H1 (cell line): ENCODE measurements around the gene SSH2. TPM values are rescaled to one million over a fixed set of nuclear protein-coding genes. Genes with fewer than 3 reads are reported as not detected.

Source experiments
- CTCF ChIA-PET: fragments of 300-600 bp; sonication (Branson Sonifier 250); formaldehyde crosslinking; loops from one replicate; lab custom pipeline; 2021; ENCODE audit not compliant: partially characterized antibody; lab: Charles Lee
- POLR2A ChIA-PET: fragments of 300-600 bp; sonication (Branson Sonifier 250); formaldehyde crosslinking; loops from one replicate; lab custom pipeline; 2021; ENCODE audit warnings: inconsistent platforms; ENCODE audit not compliant: partially characterized antibody; lab: Charles Lee
- DNase-seq, 2 experiments: peaks; one replicate each; pipeline versions ENCODE4 v3.0.0 to v3.0.0-alpha.2; 2010 to 2022; ENCODE audit warnings: low spot score in 2 of 2, low read depth in 1 of 2, mixed read lengths in 1 of 2
- FAIRE-seq: peaks from 2 replicates; lab custom pipeline; 2011; peaks lifted over from hg19 to GRCh38; lab: Jason Lieb, UNC
- H2AFZ ChIP-seq: 2 replicates; pipeline ENCODE4 v1.8.1; 2012; ENCODE audit warnings: low read length, inconsistent platforms
- H2AK5ac ChIP-seq: 2 replicates; pipeline ENCODE4 v1.6.1; 2013; ENCODE audit warnings: low read depth, low read length
- H2BK120ac ChIP-seq: replicated peaks from 2 replicates; pipeline ENCODE3; 2013; ENCODE audit warnings: low read depth, low read length, inconsistent platforms
- H2BK12ac ChIP-seq: 2 replicates; pipeline ENCODE4 v1.6.1; 2013; ENCODE audit warnings: low read depth, low read length
- H2BK15ac ChIP-seq: 2 replicates; pipeline ENCODE4 v1.6.1; 2013; ENCODE audit warnings: low read length
- H2BK20ac ChIP-seq: 2 replicates; pipeline ENCODE4 v1.6.1; 2013; ENCODE audit warnings: low read length
- H2BK5ac ChIP-seq: 2 replicates; pipeline ENCODE4 v1.6.1; 2013; ENCODE audit warnings: low read depth, low read length
- H3K14ac ChIP-seq: 2 replicates; pipeline ENCODE4 v1.6.1; 2013; ENCODE audit warnings: inconsistent platforms; ENCODE audit not compliant: insufficient read length
- H3K18ac ChIP-seq: 2 replicates; pipeline ENCODE4 v1.6.1; 2013; ENCODE audit warnings: low read length; ENCODE audit errors: extremely low read depth
- H3K23ac ChIP-seq: 2 replicates; pipeline ENCODE4 v1.6.1; 2013; ENCODE audit warnings: inconsistent platforms; ENCODE audit not compliant: insufficient read length
- H3K23me2 ChIP-seq: 2 replicates; pipeline ENCODE4 v1.6.1; 2013; ENCODE audit warnings: low read depth, low read length
- H3K27ac ChIP-seq: 2 replicates; pipeline ENCODE4 v1.6.1; 2011; ENCODE audit warnings: low read depth, low read length, inconsistent platforms
- H3K27me3 ChIP-seq, 4 experiments: replicated peaks in 1 of 4; 1 replicate in 1 of 4; 2 replicates in 3 of 4; pipeline versions ENCODE4 v1.6.1 to v1.8.1; 2011 to 2013; ENCODE audit warnings: low read length in 3 of 4, mild to moderate bottlenecking in 3 of 4, inconsistent platforms in 2 of 4, mixed read lengths in 2 of 4, moderate library complexity in 1 of 4; ENCODE audit not compliant: control insufficient read depth in 3 of 4, insufficient read depth in 3 of 4; ENCODE audit errors: extremely low read depth in 1 of 4
- H3K36me3 ChIP-seq, 4 experiments: 2 replicates each; pipeline versions ENCODE4 v1.6.1 to v1.8.1; 2011 to 2013; ENCODE audit warnings: mild to moderate bottlenecking in 4 of 4, low read length in 3 of 4, moderate library complexity in 2 of 4, control low read depth in 1 of 4, inconsistent platforms in 1 of 4; ENCODE audit not compliant: insufficient read depth in 4 of 4, control insufficient read depth in 2 of 4
- H3K4ac ChIP-seq: replicated peaks from 2 replicates; pipeline ENCODE3; 2013; ENCODE audit warnings: low read length, low read depth, mixed read lengths, inconsistent platforms; ENCODE audit not compliant: insufficient read length
- H3K4me1 ChIP-seq, 4 experiments: replicated peaks in 1 of 4; 1 replicate in 1 of 4; 2 replicates in 3 of 4; pipeline versions ENCODE4 v1.6.1 to v1.8.1; 2011 to 2013; ENCODE audit warnings: low read length in 3 of 4, inconsistent platforms in 2 of 4, mixed read lengths in 1 of 4; ENCODE audit not compliant: insufficient read depth in 4 of 4, control insufficient read depth in 3 of 4
- H3K4me2 ChIP-seq, 2 experiments: 2 replicates each; pipeline versions ENCODE4 v1.6.1 to v1.8.1; 2011 to 2013; ENCODE audit warnings: low read depth in 2 of 2, low read length in 2 of 2, control low read depth in 1 of 2, inconsistent platforms in 1 of 2, mild to moderate bottlenecking in 1 of 2; ENCODE audit not compliant: insufficient read depth in 1 of 2
- H3K4me3 ChIP-seq, 4 experiments: fragments of 200-600, 300-600 bp in 1 of 4; sonication (generic), shearing (Covaris generic), sonication (Bioruptor Twin) in 1 of 4; 2 replicates each; pipeline versions ENCODE4 v1.5.1 to v1.8.1; 2011 to 2016; ENCODE audit warnings: low read length in 4 of 4, low read depth in 3 of 4, control low read depth in 2 of 4, inconsistent platforms in 2 of 4, mild to moderate bottlenecking in 2 of 4, mixed read lengths in 1 of 4, moderate library complexity in 1 of 4; ENCODE audit not compliant: insufficient read depth in 2 of 4; ENCODE audit errors: extremely low read depth in 1 of 4
- H3K56ac ChIP-seq: replicated peaks from 2 replicates; pipeline ENCODE3; 2013; ENCODE audit warnings: low read depth, mild to moderate bottlenecking, mixed read lengths, low read length, inconsistent platforms; ENCODE audit not compliant: insufficient read length
- H3K79me1 ChIP-seq: 2 replicates; pipeline ENCODE4 v1.6.1; 2013; ENCODE audit warnings: low read depth, low read length, control low read depth
- H3K79me2 ChIP-seq, 2 experiments: 2 replicates each; pipeline versions ENCODE4 v1.6.1 to v1.8.1; 2012 to 2013; ENCODE audit warnings: low read length in 2 of 2, mild to moderate bottlenecking in 2 of 2, inconsistent platforms in 1 of 2; ENCODE audit not compliant: insufficient read depth in 2 of 2, control insufficient read depth in 1 of 2
- H3K9ac ChIP-seq, 4 experiments: replicated peaks in 1 of 4; 1 replicate in 1 of 4; 2 replicates in 3 of 4; pipeline versions ENCODE4 v1.6.1 to v1.8.1; 2011 to 2013; ENCODE audit warnings: low read depth in 3 of 4, low read length in 3 of 4, control low read depth in 2 of 4, mild to moderate bottlenecking in 2 of 4, moderate library complexity in 2 of 4, inconsistent platforms in 1 of 4; ENCODE audit errors: extremely low read depth in 1 of 4
- H3K9me3 ChIP-seq, 2 experiments: 2 replicates each; pipeline versions ENCODE4 v1.6.1 to v1.8.1; 2012 to 2013; ENCODE audit warnings: mild to moderate bottlenecking in 2 of 2, moderate library complexity in 2 of 2, control low read depth in 1 of 2, inconsistent platforms in 1 of 2, low read depth in 1 of 2, low read length in 1 of 2, mixed read lengths in 1 of 2; ENCODE audit not compliant: insufficient read depth in 2 of 2
- H4K20me1 ChIP-seq, 2 experiments: replicated peaks in 1 of 2; 2 replicates each; pipeline versions ENCODE3 to v1.8.1; 2011 to 2013; ENCODE audit warnings: inconsistent platforms in 2 of 2, low read length in 2 of 2, mild to moderate bottlenecking in 1 of 2; ENCODE audit not compliant: insufficient read depth in 2 of 2, control insufficient read depth in 1 of 2
- H4K5ac ChIP-seq: 2 replicates; pipeline ENCODE4 v1.6.1; 2013; ENCODE audit warnings: low read length, low read depth, mixed read lengths, inconsistent platforms; ENCODE audit not compliant: insufficient read length
- H4K8ac ChIP-seq: 2 replicates; pipeline ENCODE4 v1.8.0; 2013; ENCODE audit warnings: mild to moderate bottlenecking, moderate library complexity, low read length, inconsistent platforms; ENCODE audit not compliant: insufficient read depth; ENCODE audit errors: extremely low read depth
- H4K91ac ChIP-seq: replicated peaks from 2 replicates; pipeline ENCODE3; 2013; ENCODE audit warnings: low read length, mixed read lengths, inconsistent platforms; ENCODE audit not compliant: insufficient read length
- ASH2L ChIP-seq: fragments of 200-600, 300-600 bp; sonication (generic); IDR thresholded peaks from one replicate; pipeline ENCODE4 v1.7.1; 2017; ENCODE audit warnings: low read length
- EP300 ChIP-seq, 2 experiments: IDR thresholded peaks; 1 replicate in 1 of 2; 2 replicates in 1 of 2; pipeline ENCODE4 v1.6.1; 2011 to 2012; ENCODE audit warnings: low read depth in 2 of 2, low read length in 2 of 2, mild to moderate bottlenecking in 2 of 2, borderline replicate concordance in 1 of 2, inconsistent platforms in 1 of 2, moderate library complexity in 1 of 2
- NANOG ChIP-seq: IDR thresholded peaks from 2 replicates; pipeline ENCODE4 v1.6.1; 2011; ENCODE audit warnings: low read length, low read depth, mild to moderate bottlenecking, inconsistent platforms; ENCODE audit not compliant: insufficient read depth, poor library complexity, severe bottlenecking
- POLR2A ChIP-seq, 2 experiments: IDR thresholded peaks; 1 replicate in 1 of 2; 2 replicates in 1 of 2; pipeline ENCODE4 v1.6.1; 2011; ENCODE audit warnings: low read depth in 2 of 2, low read length in 2 of 2, mild to moderate bottlenecking in 2 of 2; ENCODE audit errors: control extremely low read depth in 1 of 2
- POLR2AphosphoS5 ChIP-seq: IDR thresholded peaks from 2 replicates; pipeline ENCODE4 v1.6.1; 2011; ENCODE audit warnings: low read depth, low read length
- RBBP5 ChIP-seq: IDR thresholded peaks from 2 replicates; pipeline ENCODE4 v1.7.1; 2012; ENCODE audit warnings: low read depth, mild to moderate bottlenecking, inconsistent platforms, low read length, moderate library complexity, borderline replicate concordance
- SP2 ChIP-seq: IDR thresholded peaks from 2 replicates; pipeline ENCODE4 v1.6.1; 2012; ENCODE audit warnings: mild to moderate bottlenecking, low read length, inconsistent platforms
- SRF ChIP-seq: IDR thresholded peaks from 2 replicates; pipeline ENCODE4 v1.6.1; 2011; ENCODE audit warnings: mild to moderate bottlenecking, low read depth, low read length, moderate library complexity
- YY1 ChIP-seq: IDR thresholded peaks from 2 replicates; pipeline ENCODE4 v1.6.1; 2011; ENCODE audit warnings: low read depth, mild to moderate bottlenecking, low read length
- ZNF274 ChIP-seq: IDR thresholded peaks from 2 replicates; pipeline ENCODE4 v1.7.0; 2012; ENCODE audit warnings: low read length, borderline replicate concordance; ENCODE audit errors: extremely low read depth
- whole genome bisulfite sequencing, 2 experiments: shearing (Covaris generic) in 1 of 2; methylation state at CpG; one replicate each; pipeline versions ENCODE4 v1.1.6 to v1.1.7; 2013 to 2015; ENCODE audit warnings: low lambda C conversion rate in 2 of 2, mixed read lengths in 2 of 2, inconsistent platforms in 1 of 2, low coverage in 1 of 2, missing lambda C conversion rate in 1 of 2; ENCODE audit not compliant: insufficient replicate concordance in 2 of 2, insufficient coverage in 1 of 2, insufficient read length in 1 of 2; ENCODE audit errors: extremely low coverage in 1 of 2, missing lambda C conversion rate in 1 of 2; 5-methylcytosine and 5-hydroxymethylcytosine counted together
- polyA plus RNA-seq, 7 experiments: library from polyadenylated mRNA; depleted of rRNA in 3 of 7; stranded (reverse) in 5 of 7; unstranded in 2 of 7; fragments of >200 nt in 5 of 7; fragments of 200-250 nt in 2 of 7; gene quantifications; 1 replicate in 5 of 7; 2 replicates in 1 of 7; 4 replicates in 1 of 7; pipeline versions ENCODE4 v1.2.1 to v1.2.3, GENCODE V29; 2011 to 2013; ENCODE audit warnings: missing spikeins in 2 of 7, mixed read lengths in 2 of 7
- total RNA-seq: library from RNA; stranded (reverse); fragmentation: NEBNext Ultra II Directional; extraction: Animal tissue kit (Norgen Biotek cat#: 25700); gene quantifications from 2 replicates; pipeline ENCODE4 v1.2.1, GENCODE V29; 2021
- TF ChIP-seq, protein P1 (sequence below): IDR thresholded peaks from 2 replicates; pipeline ENCODE4 v1.6.1; 2012; ENCODE audit warnings: low read length, inconsistent platforms
- TF ChIP-seq, protein P2 (sequence below): IDR thresholded peaks from 2 replicates; pipeline ENCODE4 v1.6.1; 2012; ENCODE audit warnings: inconsistent platforms

Gene SSH2
- total and polyA plus RNA-seq, 2 of the 8 experiments (the other 6 are each of a cell fraction or from before 2014, with no cell fraction given): 5.2 to 15.9 TPM

DNA sequence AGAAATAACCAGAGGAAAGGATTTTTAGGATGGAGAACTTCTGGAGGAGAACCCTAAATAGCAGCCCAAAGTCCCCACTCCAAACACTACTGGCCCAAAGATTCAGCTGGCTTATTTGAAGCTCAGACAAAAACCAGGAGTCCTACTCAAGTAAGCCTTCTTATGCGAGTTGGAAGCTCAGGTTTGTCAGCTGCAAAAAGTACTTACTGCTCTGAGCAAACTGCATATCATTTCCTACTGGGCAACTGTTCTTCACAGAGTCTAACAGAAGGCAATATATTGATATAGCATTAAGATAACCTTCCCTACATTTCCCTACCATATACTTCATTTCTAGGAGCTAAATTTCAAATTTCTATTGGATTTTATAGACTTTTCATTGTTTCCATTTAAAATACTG lies 231.2 kb downstream of the SSH2 start:
- FAIRE-seq: no peak
- TF ChIP-seq, protein P1, sequence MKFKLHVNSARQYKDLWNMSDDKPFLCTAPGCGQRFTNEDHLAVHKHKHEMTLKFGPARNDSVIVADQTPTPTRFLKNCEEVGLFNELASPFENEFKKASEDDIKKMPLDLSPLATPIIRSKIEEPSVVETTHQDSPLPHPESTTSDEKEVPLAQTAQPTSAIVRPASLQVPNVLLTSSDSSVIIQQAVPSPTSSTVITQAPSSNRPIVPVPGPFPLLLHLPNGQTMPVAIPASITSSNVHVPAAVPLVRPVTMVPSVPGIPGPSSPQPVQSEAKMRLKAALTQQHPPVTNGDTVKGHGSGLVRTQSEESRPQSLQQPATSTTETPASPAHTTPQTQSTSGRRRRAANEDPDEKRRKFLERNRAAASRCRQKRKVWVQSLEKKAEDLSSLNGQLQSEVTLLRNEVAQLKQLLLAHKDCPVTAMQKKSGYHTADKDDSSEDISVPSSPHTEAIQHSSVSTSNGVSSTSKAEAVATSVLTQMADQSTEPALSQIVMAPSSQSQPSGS: no peak
- TF ChIP-seq ZNF274 (no peak), NANOG (no peak), POLR2A (IDR thresholded peaks at IDR 0.05; ENCODE audit: control extremely low read depth in 1 of 2, low read depth in 2 of 2, low read length in 2 of 2) (no peak), EP300 (IDR thresholded peaks at IDR 0.05; ENCODE audit: borderline replicate concordance in 1 of 2, low read depth in 2 of 2, low read length in 2 of 2) (no peak), POLR2AphosphoS5 (no peak), SRF (no peak), YY1 (no peak), ASH2L (no peak), SP2 (no peak), RBBP5 (no peak)
- TF ChIP-seq, protein P2, sequence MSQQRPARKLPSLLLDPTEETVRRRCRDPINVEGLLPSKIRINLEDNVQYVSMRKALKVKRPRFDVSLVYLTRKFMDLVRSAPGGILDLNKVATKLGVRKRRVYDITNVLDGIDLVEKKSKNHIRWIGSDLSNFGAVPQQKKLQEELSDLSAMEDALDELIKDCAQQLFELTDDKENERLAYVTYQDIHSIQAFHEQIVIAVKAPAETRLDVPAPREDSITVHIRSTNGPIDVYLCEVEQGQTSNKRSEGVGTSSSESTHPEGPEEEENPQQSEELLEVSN: no peak

More for the DNA sequence above, 231.2 kb downstream of the SSH2 start:
- Histone ChIP-seq H4K8ac (no peak overlapping the region), H3K18ac (no peak overlapping the region), H4K20me1 (no peaks in the 10 kb centered on the region), H3K9ac (no peak overlapping the region), H2BK15ac (no peak overlapping the region), H3K27me3 (no peaks in the 10 kb centered on the region), H3K14ac (no peak overlapping the region), H3K4ac (no peak overlapping the region), H3K27ac (no peak overlapping the region), H3K4me3 (no peak overlapping the region), H2BK5ac (no peak overlapping the region), H2AFZ (no peak overlapping the region), H4K5ac (no peak overlapping the region), H3K4me2 (no peak overlapping the region), H3K79me2 (no peaks in the 10 kb centered on the region), H3K36me3 (no peaks in the 10 kb centered on the region), H2AK5ac (no peak overlapping the region), H3K9me3 (no peaks in the 10 kb centered on the region), H3K23ac (no peak overlapping the region), H3K79me1 (no peaks in the 10 kb centered on the region), H3K56ac (no peak overlapping the region), H2BK20ac (no peak overlapping the region), H2BK12ac (no peak overlapping the region), H2BK120ac (no peak overlapping the region), H3K23me2 (no peaks in the 10 kb centered on the region), H3K4me1 (no peaks in the 10 kb centered on the region), H4K91ac (no peak overlapping the region)
- CTCF ChIA-PET: interaction anchor here (1.0 to 1.6 kb wide), 4 partner anchors 12 to 81 kb away, joined by 3 to 6 read pairs (median 4); no protein-coding TSS in a partner anchor
- 92% methylated on average over 1 of the region's 1 CpG; no CpG with 5 or more reads in 1 of the 2 experiments for WGBS, 2 experiments
- POLR2A ChIA-PET: interaction anchor here (0.8 to 1.4 kb wide), 2 partner anchors 9 to 61 kb away, joined by 5 to 6 read pairs; no protein-coding TSS in a partner anchor
- no peak for DNase-seq
